Measurements from ENCODE around the gene PRAMEF13. TPM values are rescaled to one million over a fixed set of nuclear protein-coding genes. Genes with fewer than 3 reads are reported as not detected.
"Not testable (repeated sequence)": the region's sequence is repeated elsewhere in the genome, so short reads cannot be mapped to it uniquely, and the experiment has no call there.

PRAMEF13 gene
- total RNA-seq, 3 donors from 2014 or later = not detected

- H3K27me3 Mint-ChIP-seq (ENCODE audit: low read depth) = peaks cover 15% of the 10 kb centered on the region
- H3K4me1 Mint-ChIP-seq (ENCODE audit: low read depth); ATAC-seq; H3K9me3 Mint-ChIP-seq; DNase-seq; H3K36me3 Mint-ChIP-seq (ENCODE audit: insufficient read depth); H3K4me3 Mint-ChIP-seq: not testable (repeated sequence)
These were observed 26.3 kb upstream of the PRAMEF13 start for GRCh38 chr1:13227271-13228055.

GRCh38 chr1:13225675-13226204, 24.5 kb upstream of the PRAMEF13 start, which contains the start of gene PRAMEF18:
PRAMEF18 (minus strand) TSS chr1:13226154; CDS start chr1:13226106, 48 bp downstream.
- ATAC-seq = peak in 1 of 2 donors; percentile 37
- not testable (repeated sequence) for H3K4me3 Mint-ChIP-seq; H3K36me3 Mint-ChIP-seq (ENCODE audit: insufficient read depth); H3K4me1 Mint-ChIP-seq (ENCODE audit: low read depth); DNase-seq; H3K9me3 Mint-ChIP-seq
- H3K27me3 Mint-ChIP-seq (ENCODE audit: low read depth) = peaks cover 12% of the 10 kb centered on the region

- Mint-ChIP-seq H3K36me3 (ENCODE audit: insufficient read depth) (no peaks in the 10 kb centered on the region), H3K4me1 (ENCODE audit: low read depth) (no peaks in the 10 kb centered on the region), H3K27me3 (ENCODE audit: low read depth) (peaks cover 10% of the 10 kb centered on the region), H3K4me3 (no peak overlapping the region), H3K9me3 (no peaks in the 10 kb centered on the region)
- ATAC-seq (no peak), DNase-seq (no peak)
These were observed 23.4 kb upstream of the PRAMEF13 start for GRCh38 chr1:13224480-13225060.

GRCh38 chr1:13222788-13223187, 21.6 kb upstream of the PRAMEF13 start:
- not testable (repeated sequence) for H3K36me3 Mint-ChIP-seq (ENCODE audit: insufficient read depth); ATAC-seq; H3K9me3 Mint-ChIP-seq; H3K4me3 Mint-ChIP-seq; H3K4me1 Mint-ChIP-seq (ENCODE audit: low read depth); H3K27me3 Mint-ChIP-seq (ENCODE audit: low read depth); DNase-seq

GRCh38 chr1:13219203-13219602, 18.0 kb upstream of the PRAMEF13 start:
- not testable (repeated sequence) for DNase-seq; H3K27me3 Mint-ChIP-seq (ENCODE audit: low read depth); H3K4me1 Mint-ChIP-seq (ENCODE audit: low read depth); H3K36me3 Mint-ChIP-seq (ENCODE audit: insufficient read depth); ATAC-seq; H3K4me3 Mint-ChIP-seq; H3K9me3 Mint-ChIP-seq

GRCh38 chr1:13216619-13217018, 15.4 kb upstream of the PRAMEF13 start:
- not testable (repeated sequence) for ATAC-seq; H3K4me1 Mint-ChIP-seq (ENCODE audit: low read depth); H3K9me3 Mint-ChIP-seq; H3K36me3 Mint-ChIP-seq (ENCODE audit: insufficient read depth); H3K4me3 Mint-ChIP-seq; DNase-seq; H3K27me3 Mint-ChIP-seq (ENCODE audit: low read depth)

GRCh38 chr1:13208712-13209111, 7.5 kb upstream of the PRAMEF13 start:
- not testable (repeated sequence) for H3K36me3 Mint-ChIP-seq (ENCODE audit: insufficient read depth); H3K4me3 Mint-ChIP-seq; ATAC-seq; H3K4me1 Mint-ChIP-seq (ENCODE audit: low read depth); H3K27me3 Mint-ChIP-seq (ENCODE audit: low read depth); H3K9me3 Mint-ChIP-seq; DNase-seq

- DNase-seq; H3K36me3 Mint-ChIP-seq (ENCODE audit: insufficient read depth); H3K9me3 Mint-ChIP-seq; H3K4me1 Mint-ChIP-seq (ENCODE audit: low read depth); ATAC-seq; H3K4me3 Mint-ChIP-seq; H3K27me3 Mint-ChIP-seq (ENCODE audit: low read depth): not testable (repeated sequence)
These were observed 29.7 kb downstream of the PRAMEF13 start, which contains the start of gene PRAMEF9 for GRCh38 chr1:13171548-13171947. PRAMEF9 (plus strand) TSS chr1:13171848; CDS start chr1:13175281, 3,433 bp downstream.

GRCh38 chr1:13165531-13165930, 35.7 kb downstream of the PRAMEF13 start, which contains the start of gene HNRNPCL4:
HNRNPCL4 (minus strand) TSS chr1:13165631; CDS start chr1:13165467, 164 bp downstream.
- H3K36me3 Mint-ChIP-seq (ENCODE audit: insufficient read depth); ATAC-seq; H3K4me1 Mint-ChIP-seq (ENCODE audit: low read depth); H3K9me3 Mint-ChIP-seq; DNase-seq; H3K27me3 Mint-ChIP-seq (ENCODE audit: low read depth); H3K4me3 Mint-ChIP-seq: not testable (repeated sequence)

- not testable (repeated sequence) for H3K4me3 Mint-ChIP-seq; H3K27me3 Mint-ChIP-seq (ENCODE audit: low read depth); H3K4me1 Mint-ChIP-seq (ENCODE audit: low read depth); DNase-seq; H3K9me3 Mint-ChIP-seq; H3K36me3 Mint-ChIP-seq (ENCODE audit: insufficient read depth); ATAC-seq
These were observed 45.3 kb downstream of the PRAMEF13 start, which contains the start of gene PRAMEF26 for GRCh38 chr1:13155909-13156308. PRAMEF26 (minus strand) TSS chr1:13156009; CDS start chr1:13153095, 2,914 bp downstream.

Other genes with a start within 250 kb of the PRAMEF13 start
- gene PRAMEF27, start 144.8 kb downstream of the PRAMEF13 start, total RNA-seq = not detected
- not detected for gene HNRNPCL3, start 140.6 kb downstream of the PRAMEF13 start, total RNA-seq
- gene PRAMEF25, start 130.6 kb downstream of the PRAMEF13 start, total RNA-seq = not detected
- not detected for gene HNRNPCL2, start 84.6 kb downstream of the PRAMEF13 start, total RNA-seq
- gene PRAMEF26, start 45.4 kb downstream of the PRAMEF13 start, total RNA-seq = not detected
- not detected for gene HNRNPCL4, start 35.8 kb downstream of the PRAMEF13 start, total RNA-seq
- gene PRAMEF9, start 29.6 kb downstream of the PRAMEF13 start, total RNA-seq = not detected
- not detected for gene PRAMEF18, start 24.7 kb upstream of the PRAMEF13 start, total RNA-seq
- not detected for gene PRAMEF5, start 52.8 kb upstream of the PRAMEF13 start, total RNA-seq
- gene PRAMEF8, start 83.7 kb upstream of the PRAMEF13 start, total RNA-seq = not detected
- not detected for gene PRAMEF33, start 102.1 kb upstream of the PRAMEF13 start, total RNA-seq
- gene PRAMEF15, start 114.2 kb upstream of the PRAMEF13 start, total RNA-seq = not detected
- not detected for gene PRAMEF14, start 145.7 kb upstream of the PRAMEF13 start, total RNA-seq
- gene PRAMEF19, start 170.5 kb upstream of the PRAMEF13 start, total RNA-seq = not detected
- not detected for gene PRAMEF17, start 188.2 kb upstream of the PRAMEF13 start, total RNA-seq
- gene PRAMEF20, start 209.0 kb upstream of the PRAMEF13 start, total RNA-seq = not detected

Data from activated T-cell treated with anti-CD3 and anti-CD28 coated beads, Interleukin-2, amount 50 U/mL, for 4 hours (primary cell).